Mesendoderm (in vitro differentiated cells): ENCODE results near the gene KRTAP10-2.
"Not testable (repeated sequence)": the region's sequence is repeated elsewhere in the genome, so short reads cannot be mapped to it uniquely, and the experiment has no call there.

Experiments
- DNase-seq: peaks from one replicate; pipeline ENCODE4 v3.0.0; 2013
- H2AK5ac ChIP-seq: 2 replicates; pipeline ENCODE4 v1.6.1; 2013; ENCODE audit warnings: low read length, inconsistent platforms
- H2BK120ac ChIP-seq: 2 replicates; pipeline ENCODE4 v1.6.1; 2013; ENCODE audit warnings: low read depth, mild to moderate bottlenecking, low read length, moderate library complexity, mixed read lengths
- H2BK15ac ChIP-seq: replicated peaks from 2 replicates; pipeline ENCODE4 v1.6.1; 2013; ENCODE audit warnings: low read depth, mild to moderate bottlenecking, moderate library complexity
- H2BK5ac ChIP-seq: 2 replicates; pipeline ENCODE4 v1.6.1; 2013; ENCODE audit warnings: low read length, inconsistent platforms
- H3K18ac ChIP-seq: 2 replicates; pipeline ENCODE4 v1.6.1; 2013; ENCODE audit warnings: mild to moderate bottlenecking, low read length, mixed read lengths
- H3K23ac ChIP-seq: one replicate; pipeline ENCODE4 v1.6.1; 2013; ENCODE audit warnings: low read length
- H3K27ac ChIP-seq: 2 replicates; pipeline ENCODE4 v1.5.1; 2013; ENCODE audit warnings: low read depth, mild to moderate bottlenecking, inconsistent platforms, low read length, moderate library complexity
- H3K27me3 ChIP-seq: 2 replicates; pipeline ENCODE4 v1.6.1; 2013; ENCODE audit warnings: low read length, control low read depth, mild to moderate bottlenecking, inconsistent platforms; ENCODE audit not compliant: insufficient read depth, poor library complexity
- H3K36me3 ChIP-seq: 2 replicates; pipeline ENCODE4 v1.6.1; 2013; ENCODE audit warnings: low read length, inconsistent platforms; ENCODE audit not compliant: control insufficient read depth, insufficient read depth
- H3K4ac ChIP-seq: one replicate; pipeline ENCODE4 v1.6.1; 2013; ENCODE audit warnings: low read depth, mild to moderate bottlenecking, low read length, moderate library complexity
- H3K4me1 ChIP-seq: 2 replicates; pipeline ENCODE4 v1.6.1; 2013; ENCODE audit warnings: low read depth, low read length, inconsistent platforms; ENCODE audit not compliant: control insufficient read depth
- H3K4me2 ChIP-seq: 2 replicates; pipeline ENCODE4 v1.6.1; 2013; ENCODE audit warnings: low read length
- H3K4me3 ChIP-seq: 2 replicates; pipeline ENCODE4 v1.5.1; 2013; ENCODE audit warnings: mild to moderate bottlenecking, low read length
- H3K56ac ChIP-seq: one replicate; pipeline ENCODE4 v1.6.1; 2013; ENCODE audit warnings: low read length
- H3K79me1 ChIP-seq: 2 replicates; pipeline ENCODE4 v1.6.1; 2013; ENCODE audit warnings: low read length, inconsistent platforms
- H3K79me2 ChIP-seq: 2 replicates; pipeline ENCODE4 v1.6.1; 2013; ENCODE audit warnings: mild to moderate bottlenecking, low read length; ENCODE audit not compliant: control insufficient read depth, insufficient read depth
- H3K9ac ChIP-seq: 2 replicates; pipeline ENCODE4 v1.6.1; 2013; ENCODE audit warnings: low read length, inconsistent platforms
- H4K5ac ChIP-seq: one replicate; pipeline ENCODE4 v1.6.1; 2013; ENCODE audit warnings: low read length
- H4K8ac ChIP-seq: one replicate; pipeline ENCODE4 v1.6.1; 2013; ENCODE audit warnings: low read depth, mild to moderate bottlenecking, control low read depth, low read length, moderate library complexity
- WGBS: extraction: QIAGEN DNeasy Blood & Tissue Kit; methylation state at CpG from one replicate; pipeline ENCODE4 v1.1.7; 2013; ENCODE audit warnings: low lambda C conversion rate, missing lambda C conversion rate; ENCODE audit not compliant: insufficient coverage; ENCODE audit errors: extremely low coverage; 5-methylcytosine and 5-hydroxymethylcytosine counted together

The KRTAP10-2 gene

DNA sequence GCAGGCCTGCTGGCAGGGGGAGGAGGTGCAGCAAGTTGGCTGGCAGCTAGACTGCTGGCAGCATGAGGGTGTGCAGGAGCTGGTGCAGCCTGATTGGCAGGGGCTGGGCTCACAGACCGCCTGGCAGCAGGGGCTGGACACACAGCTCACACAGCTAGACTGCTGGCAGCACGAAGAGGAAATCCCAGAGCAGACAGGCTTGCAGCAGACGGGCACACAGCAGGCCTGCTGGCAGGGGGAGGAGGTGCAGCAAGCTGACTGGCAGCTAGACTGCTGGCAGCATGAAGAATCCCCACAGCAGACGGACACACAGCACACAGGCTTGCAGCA lies 40.5 kb upstream of the KRTAP10-2 start:
- not testable (repeated sequence) for H3K36me3 ChIP-seq, H3K18ac ChIP-seq, H4K8ac ChIP-seq, H3K23ac ChIP-seq, H3K79me1 ChIP-seq, H3K4me1 ChIP-seq, H3K9ac ChIP-seq, H4K5ac ChIP-seq, DNase-seq, H3K4me3 ChIP-seq, H3K4me2 ChIP-seq, H3K79me2 ChIP-seq, H2AK5ac ChIP-seq, H3K4ac ChIP-seq, H3K56ac ChIP-seq, H2BK120ac ChIP-seq, H2BK15ac ChIP-seq, H3K27me3 ChIP-seq, H2BK5ac ChIP-seq, H3K27ac ChIP-seq
- WGBS: no CpG with 5 or more reads among the region's 4 CpGs

DNA sequence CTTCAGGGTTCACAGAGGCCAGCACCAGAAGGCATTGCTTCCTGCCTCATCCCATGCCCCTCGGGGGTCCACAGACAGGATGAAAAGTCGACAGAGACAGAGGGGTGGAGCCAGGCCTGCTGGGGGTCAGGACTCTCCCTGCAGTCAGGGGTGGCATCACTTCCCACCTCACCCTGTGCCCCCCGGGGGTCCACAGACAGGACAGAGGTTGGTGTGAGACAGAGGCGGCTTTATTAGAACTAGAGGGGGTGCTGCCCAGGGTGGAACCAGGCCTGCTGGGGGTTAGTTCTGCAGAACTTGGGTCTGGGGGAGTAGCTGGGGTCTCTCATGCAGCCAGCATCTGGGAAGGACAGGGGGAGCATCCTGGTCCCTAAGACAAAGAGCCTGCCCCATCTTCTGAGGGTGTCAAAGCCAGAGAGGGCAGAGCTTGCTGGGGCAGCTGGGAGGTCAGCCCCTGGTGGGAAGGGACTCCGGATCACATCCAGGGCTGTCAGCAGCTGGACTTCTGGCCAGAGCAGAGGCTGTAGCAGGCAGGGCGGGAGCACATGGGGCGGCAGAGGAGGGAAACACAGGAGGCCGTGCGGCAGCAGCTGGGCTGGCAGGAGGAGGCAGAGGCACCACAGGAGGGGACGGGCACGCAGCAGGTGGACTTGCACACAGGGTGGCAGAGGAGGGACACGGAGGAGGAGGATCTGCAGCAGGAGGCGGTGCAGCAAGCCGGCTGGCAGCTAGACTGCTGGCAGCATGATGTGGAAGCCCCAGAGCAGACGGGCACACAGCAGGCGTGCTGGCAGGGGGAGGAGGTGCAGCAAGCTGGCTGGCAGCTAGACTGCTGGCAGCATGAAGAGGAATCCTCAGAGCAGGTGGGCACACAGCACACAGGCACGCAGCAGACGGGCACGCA lies 39.8 kb upstream of the KRTAP10-2 start:
- H4K8ac ChIP-seq, H2BK15ac ChIP-seq, H3K9ac ChIP-seq, H3K79me2 ChIP-seq, H2AK5ac ChIP-seq, H3K4me1 ChIP-seq, H3K27ac ChIP-seq, H3K4me2 ChIP-seq, H4K5ac ChIP-seq, H3K36me3 ChIP-seq, H3K79me1 ChIP-seq, H3K27me3 ChIP-seq, H3K4ac ChIP-seq, H2BK5ac ChIP-seq, H2BK120ac ChIP-seq, DNase-seq, H3K56ac ChIP-seq, H3K4me3 ChIP-seq, H3K23ac ChIP-seq, H3K18ac ChIP-seq: not testable (repeated sequence)
- no CpG with 5 or more reads among the region's 19 CpGs for WGBS

DNA sequence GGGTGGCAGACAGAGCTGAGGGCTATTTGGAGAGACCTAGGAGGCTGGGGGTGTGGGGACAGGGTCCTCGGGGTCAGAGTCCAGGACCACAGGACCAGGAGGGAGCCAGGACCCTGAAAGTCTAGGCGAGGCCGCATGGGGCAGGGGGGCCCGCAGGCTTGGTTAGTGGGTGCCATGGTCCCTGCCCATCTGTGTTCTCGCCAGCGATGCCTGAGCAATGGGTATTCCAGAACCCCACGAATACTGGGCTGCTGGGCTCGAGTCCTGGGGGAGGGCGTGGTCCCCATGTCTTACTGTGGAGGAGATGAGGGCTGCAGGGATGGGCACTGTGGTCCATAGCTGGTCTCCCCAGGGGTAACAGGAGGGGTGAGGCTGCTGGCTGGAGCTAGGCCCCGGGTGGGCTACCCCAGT lies 39.0 kb upstream of the KRTAP10-2 start:
- H2BK120ac ChIP-seq: no peak overlapping the region
- no peak for DNase-seq
- H3K79me1 ChIP-seq: no peaks in the 10 kb centered on the region
- H2AK5ac ChIP-seq: no peak overlapping the region
- no peak overlapping the region for H3K56ac ChIP-seq
- no peaks in the 10 kb centered on the region for H3K27me3 ChIP-seq
- H3K4me1 ChIP-seq: peaks cover 4% of the 10 kb centered on the region
- H3K23ac ChIP-seq: no peak overlapping the region
- no peak overlapping the region for H3K9ac ChIP-seq
- no CpG with 5 or more reads among the region's 10 CpGs for WGBS
- H3K27ac ChIP-seq: no peak overlapping the region
- H4K8ac ChIP-seq: no peak overlapping the region
- H3K18ac ChIP-seq: no peak overlapping the region
- H4K5ac ChIP-seq: no peak overlapping the region
- H2BK15ac ChIP-seq: no peak overlapping the region
- no peaks in the 10 kb centered on the region for H3K79me2 ChIP-seq
- H3K4me2 ChIP-seq: no peak overlapping the region
- H2BK5ac ChIP-seq: no peak overlapping the region
- no peak overlapping the region for H3K4ac ChIP-seq
- H3K36me3 ChIP-seq: no peaks in the 10 kb centered on the region
- no peak overlapping the region for H3K4me3 ChIP-seq

DNA sequence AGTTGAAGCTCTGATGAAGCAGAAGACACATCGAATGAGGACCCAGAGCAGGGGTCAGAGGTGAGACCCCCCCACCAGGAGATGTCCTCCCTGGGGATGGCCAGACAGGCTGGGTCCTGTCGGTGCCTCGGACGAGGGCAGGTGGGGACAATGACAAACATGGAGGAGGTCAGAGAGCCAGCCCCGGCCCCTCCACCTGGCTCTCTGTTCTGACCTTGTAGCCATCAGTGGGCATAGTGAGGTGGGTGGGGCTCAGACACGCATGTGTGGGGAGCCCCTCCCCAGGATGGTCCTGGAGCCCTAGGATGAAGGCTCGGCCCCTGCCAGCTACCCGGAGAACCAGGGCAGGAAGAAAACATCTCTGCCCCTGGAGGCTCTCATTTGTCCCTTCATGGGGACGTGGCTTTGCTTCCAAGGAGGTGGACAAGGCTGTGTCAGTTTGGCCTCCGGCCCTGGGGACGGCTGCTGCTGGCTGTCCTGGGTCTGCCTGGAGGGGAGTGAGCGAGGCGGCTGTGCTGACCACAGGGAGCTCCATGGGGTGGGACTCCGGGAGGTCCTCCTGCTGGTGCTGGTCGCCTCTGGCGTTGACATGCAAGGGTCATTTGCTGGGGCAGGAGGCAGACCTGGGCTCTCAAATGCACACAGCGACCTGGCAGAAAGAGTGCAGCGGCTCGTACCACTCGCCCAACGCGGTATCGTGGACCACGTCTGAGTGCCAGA lies 38.4 kb upstream of the KRTAP10-2 start:
- H3K18ac ChIP-seq: no peak overlapping the region
- H3K23ac ChIP-seq: no peak overlapping the region
- H3K36me3 ChIP-seq: no peaks in the 10 kb centered on the region
- peak overlapping the region; percentile 15 for H3K56ac ChIP-seq
- no peak overlapping the region for H3K9ac ChIP-seq
- no peak for DNase-seq
- H3K27me3 ChIP-seq: no peaks in the 10 kb centered on the region
- no peak overlapping the region for H3K4me3 ChIP-seq
- no peak overlapping the region for H2BK15ac ChIP-seq
- no peak overlapping the region for H4K8ac ChIP-seq
- no peak overlapping the region for H3K4me2 ChIP-seq
- H2AK5ac ChIP-seq: no peak overlapping the region
- H4K5ac ChIP-seq: no peak overlapping the region
- no peak overlapping the region for H3K27ac ChIP-seq
- no peak overlapping the region for H3K4ac ChIP-seq
- no CpG with 5 or more reads among the region's 24 CpGs for WGBS
- H2BK5ac ChIP-seq: no peak overlapping the region
- H2BK120ac ChIP-seq: no peak overlapping the region
- H3K79me2 ChIP-seq: no peaks in the 10 kb centered on the region
- peaks cover 4% of the 10 kb centered on the region for H3K4me1 ChIP-seq
- H3K79me1 ChIP-seq: no peaks in the 10 kb centered on the region

DNA sequence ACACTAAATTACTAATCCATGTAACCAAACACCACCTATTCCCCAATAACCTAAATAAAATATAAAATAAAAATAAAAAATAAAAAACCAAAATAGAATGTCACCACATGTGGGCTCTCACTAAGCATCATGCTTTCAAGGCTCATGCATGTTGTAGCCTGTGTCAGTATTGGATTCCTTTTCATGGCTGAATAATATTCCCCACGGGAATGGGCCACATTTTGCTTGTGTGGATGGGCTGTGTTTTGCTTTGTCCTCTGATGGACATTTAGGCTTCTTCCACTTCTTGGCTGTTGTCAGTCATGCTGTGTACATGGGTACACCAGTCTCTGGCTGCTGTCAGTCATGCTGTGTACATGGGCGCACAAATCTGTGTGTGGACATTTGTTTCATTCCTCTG lies 37.8 kb upstream of the KRTAP10-2 start:
- no peak overlapping the region for H2BK5ac ChIP-seq
- H3K36me3 ChIP-seq: no peaks in the 10 kb centered on the region
- H4K8ac ChIP-seq: no peak overlapping the region
- H3K27me3 ChIP-seq: no peaks in the 10 kb centered on the region
- no peak overlapping the region for H3K9ac ChIP-seq
- H3K4me1 ChIP-seq: peaks cover 4% of the 10 kb centered on the region
- no peaks in the 10 kb centered on the region for H3K79me2 ChIP-seq
- H4K5ac ChIP-seq: no peak overlapping the region
- H3K56ac ChIP-seq: no peak overlapping the region
- no peak overlapping the region for H3K4me3 ChIP-seq
- H3K23ac ChIP-seq: no peak overlapping the region
- no CpG with 5 or more reads among the region's 2 CpGs for WGBS
- no peak overlapping the region for H2BK15ac ChIP-seq
- H2BK120ac ChIP-seq: no peak overlapping the region
- H3K79me1 ChIP-seq: no peaks in the 10 kb centered on the region
- no peak overlapping the region for H2AK5ac ChIP-seq
- no peak overlapping the region for H3K4me2 ChIP-seq
- H3K18ac ChIP-seq: no peak overlapping the region
- no peak for DNase-seq
- H3K4ac ChIP-seq: no peak overlapping the region
- H3K27ac ChIP-seq: no peak overlapping the region
